ENCODE results near the gene OXT. TPM values are rescaled to one million over a fixed set of nuclear protein-coding genes. Genes with fewer than 3 reads are reported as not detected.
A peak's percentile ranks its signal among the peaks of the same experiment; 100 is the strongest.

The OXT gene
- total and polyA plus RNA-seq, 5 donors, result 0.50 TPM; not detected in 4

DNA sequence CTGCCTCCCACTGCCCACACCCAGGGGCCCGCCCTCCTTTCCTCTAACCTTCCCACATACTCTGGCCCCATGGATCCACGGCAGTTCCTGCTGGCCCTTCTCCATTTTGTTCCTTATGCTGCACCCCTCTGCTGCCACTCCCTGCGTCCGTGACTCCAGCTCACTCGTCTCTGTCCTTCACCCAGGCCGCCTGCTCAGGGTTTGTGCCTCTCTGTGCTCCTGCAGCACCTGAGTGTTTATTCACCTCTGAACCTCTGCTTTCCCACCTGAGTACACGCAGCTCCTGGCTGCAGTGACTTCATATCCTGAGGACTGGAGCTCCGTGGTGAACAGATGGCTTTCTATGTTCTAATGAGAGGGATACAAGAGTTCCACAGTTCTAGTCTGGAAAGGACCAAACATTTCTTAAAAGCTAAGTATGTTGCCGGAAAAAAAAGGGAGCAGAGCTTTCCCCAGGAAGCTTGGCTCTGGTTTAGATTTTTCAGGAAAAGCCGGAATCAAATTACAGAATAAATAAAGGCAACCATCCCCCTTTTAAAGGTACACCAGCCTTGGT, 29.5 kb upstream of the OXT start:
- intact Hi-C loops (cut with DNase I), result no loop called here
- Histone ChIP-seq H3K27me3 (ENCODE audit: control insufficient read depth, insufficient read depth) (no peaks in the 10 kb centered on the region), H3K9me3 (ENCODE audit: control insufficient read depth, low read length) (no peaks in the 10 kb centered on the region), H3K27ac (ENCODE audit: low read length) (no peak overlapping the region), H3K4me3 (ENCODE audit: low read length) (no peak overlapping the region), H3K4me1 (ENCODE audit: control insufficient read depth, insufficient read depth, low read length) (peaks cover 2% of the 10 kb centered on the region)
- 40% methylated on average over 10 of the region's 10 CpGs for WGBS
- ATAC-seq, result no peak
- no peak for DNase-seq

DNA sequence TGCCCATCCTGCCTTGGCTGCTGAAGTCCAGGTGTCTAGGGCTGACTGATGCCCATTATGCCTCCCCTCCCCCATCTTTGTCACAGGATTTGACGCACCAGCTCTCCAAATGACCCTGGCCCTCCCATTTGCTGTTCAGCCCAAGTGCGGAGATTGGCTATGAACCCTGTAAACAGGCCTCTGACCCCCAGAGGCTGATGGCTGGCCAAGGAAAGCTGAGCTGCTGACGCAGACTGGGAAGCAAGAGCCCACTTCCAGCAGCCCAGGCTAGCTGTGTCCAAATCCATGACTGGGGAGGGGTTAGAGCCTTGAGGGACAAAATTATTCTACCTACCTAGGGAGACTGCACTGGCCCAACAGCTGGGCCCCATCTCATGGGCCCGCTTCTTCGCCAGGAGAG, 28.8 kb upstream of the OXT start:
- ATAC-seq, result peak; percentile 8 to 50

GRCh38 chr20:3043322-3043721, 28.1 kb upstream of the OXT start, which contains the start of gene GNRH2:
TSS of gene GNRH2 (plus strand) at chr20:3043622. CDS start at chr20:3044415, 793 bp downstream.
- 78% methylated on average over 3 of the region's 3 CpGs for WGBS
- Histone ChIP-seq H3K27me3 (ENCODE audit: control insufficient read depth, insufficient read depth) (no peaks in the 10 kb centered on the region), H3K27ac (ENCODE audit: low read length) (peak within 1 kb of the TSS; percentile 66), H3K9me3 (ENCODE audit: control insufficient read depth, low read length) (no peaks in the 10 kb centered on the region), H3K4me3 (ENCODE audit: low read length) (no peak within 1 kb of the TSS), H3K4me1 (ENCODE audit: control insufficient read depth, insufficient read depth, low read length) (peaks cover 2% of the 10 kb centered on the region)
- ATAC-seq (no peak), DNase-seq (no peak)
- intact Hi-C loops (cut with DNase I), result no loop called here

More for the DNA sequence above, 28.8 kb upstream of the OXT start:
- DNase-seq, result peak; percentile 74 to 92 (median 91)
- H3K27me3 ChIP-seq (ENCODE audit: control insufficient read depth, insufficient read depth), result no peaks in the 10 kb centered on the region
- H3K9me3 ChIP-seq (ENCODE audit: control insufficient read depth, low read length), result no peaks in the 10 kb centered on the region
- H3K4me3 ChIP-seq (ENCODE audit: low read length), result no peak overlapping the region
- H3K27ac ChIP-seq (ENCODE audit: low read length), result peak overlapping the region; percentile 66
- intact Hi-C loops (cut with DNase I), result no loop called here
- 67% methylated on average over 5 of the region's 5 CpGs for WGBS
- peaks cover 2% of the 10 kb centered on the region for H3K4me1 ChIP-seq (ENCODE audit: control insufficient read depth, insufficient read depth, low read length)

DNA sequence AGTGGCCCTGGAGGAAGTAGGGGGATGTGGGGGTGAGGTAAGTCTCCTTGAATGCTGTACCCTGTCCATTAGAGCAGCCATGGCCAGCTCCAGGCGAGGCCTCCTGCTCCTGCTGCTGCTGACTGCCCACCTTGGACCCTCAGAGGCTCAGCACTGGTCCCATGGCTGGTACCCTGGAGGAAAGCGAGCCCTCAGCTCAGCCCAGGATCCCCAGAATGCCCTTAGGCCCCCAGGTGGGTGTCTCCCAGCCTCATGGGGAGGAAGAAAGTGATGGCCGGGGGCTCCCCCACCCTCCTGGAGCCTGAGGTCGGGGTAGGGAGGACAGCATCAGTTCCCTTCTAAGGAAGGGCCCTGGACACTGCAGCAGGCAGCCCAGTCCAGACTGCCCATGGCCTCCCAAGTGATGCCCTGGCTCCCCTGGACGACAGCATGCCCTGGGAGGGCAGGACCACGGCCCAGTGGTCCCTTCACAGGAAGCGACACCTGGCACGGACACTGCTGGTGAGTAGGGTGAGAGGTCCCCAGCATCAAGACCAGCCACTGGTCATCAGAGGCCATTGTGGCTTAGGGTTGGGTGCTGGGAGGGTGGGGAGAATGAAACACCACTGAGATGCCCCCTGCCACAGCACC, 27.0 kb upstream of the OXT start:
- H3K27ac ChIP-seq (ENCODE audit: low read length), result peak overlapping the region; percentile 74
- H3K4me3 ChIP-seq (ENCODE audit: low read length), result no peak overlapping the region
- no peaks in the 10 kb centered on the region for H3K9me3 ChIP-seq (ENCODE audit: control insufficient read depth, low read length)
- DNase-seq (peak in 2 of 3 donors; percentile 57 to 67), ATAC-seq (no peak)
- peaks cover 2% of the 10 kb centered on the region for H3K4me1 ChIP-seq (ENCODE audit: control insufficient read depth, insufficient read depth, low read length)
- H3K27me3 ChIP-seq (ENCODE audit: control insufficient read depth, insufficient read depth), result no peaks in the 10 kb centered on the region
- 94% methylated on average over 8 of the region's 8 CpGs for WGBS
- intact Hi-C loops (cut with DNase I), result no loop called here

- no peaks in the 10 kb centered on the region for H3K9me3 ChIP-seq (ENCODE audit: control insufficient read depth, low read length)
- peak overlapping the region; percentile 71 for H3K4me3 ChIP-seq (ENCODE audit: low read length)
- peaks cover 2% of the 10 kb centered on the region for H3K4me1 ChIP-seq (ENCODE audit: control insufficient read depth, insufficient read depth, low read length)
- DNase-seq, result peak in 1 of 3 donors; percentile 87
- peak overlapping the region; percentile 74 for H3K27ac ChIP-seq (ENCODE audit: low read length)
- intact Hi-C loops (cut with DNase I), result no loop called here
- no peaks in the 10 kb centered on the region for H3K27me3 ChIP-seq (ENCODE audit: control insufficient read depth, insufficient read depth)
- WGBS, result 3% methylated on average over 24 of the region's 24 CpGs
- peak; percentile 78 to 80 for ATAC-seq
Measured at GRCh38 chr20:3045042-3045815, 26.2 kb upstream of the OXT start.

GRCh38 chr20:3045816-3046676, 25.4 kb upstream of the OXT start, which contains the start of gene MRPS26:
TSS of gene MRPS26 (plus strand) at chr20:3046052. CDS start at chr20:3046069, 17 bp downstream.
- peak within 1 kb of the TSS; percentile 74 for H3K27ac ChIP-seq (ENCODE audit: low read length)
- peak; percentile 93 to 97 (median 97) for DNase-seq
- H3K4me3 ChIP-seq (ENCODE audit: low read length), result peak within 1 kb of the TSS; percentile 71
- under 1% methylated on average over 104 of the region's 104 CpGs for WGBS
- intact Hi-C loops (cut with DNase I), result no loop called here
- peak; percentile 94 to 95 for ATAC-seq
- H3K9me3 ChIP-seq (ENCODE audit: control insufficient read depth, low read length), result no peaks in the 10 kb centered on the region
- peaks cover 2% of the 10 kb centered on the region for H3K4me1 ChIP-seq (ENCODE audit: control insufficient read depth, insufficient read depth, low read length)
- no peaks in the 10 kb centered on the region for H3K27me3 ChIP-seq (ENCODE audit: control insufficient read depth, insufficient read depth)

GRCh38 chr20:3046677-3047462, 24.6 kb upstream of the OXT start:
- ATAC-seq (no peak), DNase-seq (peak in 1 of 3 donors; percentile 68)
- peak overlapping the region; percentile 71 for H3K4me3 ChIP-seq (ENCODE audit: low read length)
- no peak overlapping the region for H3K27ac ChIP-seq (ENCODE audit: low read length)
- intact Hi-C loops (cut with DNase I), result no loop called here
- WGBS, result 43% methylated on average over 39 of the region's 39 CpGs
- H3K4me1 ChIP-seq (ENCODE audit: control insufficient read depth, insufficient read depth, low read length), result peaks cover 2% of the 10 kb centered on the region
- no peaks in the 10 kb centered on the region for H3K27me3 ChIP-seq (ENCODE audit: control insufficient read depth, insufficient read depth)
- H3K9me3 ChIP-seq (ENCODE audit: control insufficient read depth, low read length), result no peaks in the 10 kb centered on the region

DNA sequence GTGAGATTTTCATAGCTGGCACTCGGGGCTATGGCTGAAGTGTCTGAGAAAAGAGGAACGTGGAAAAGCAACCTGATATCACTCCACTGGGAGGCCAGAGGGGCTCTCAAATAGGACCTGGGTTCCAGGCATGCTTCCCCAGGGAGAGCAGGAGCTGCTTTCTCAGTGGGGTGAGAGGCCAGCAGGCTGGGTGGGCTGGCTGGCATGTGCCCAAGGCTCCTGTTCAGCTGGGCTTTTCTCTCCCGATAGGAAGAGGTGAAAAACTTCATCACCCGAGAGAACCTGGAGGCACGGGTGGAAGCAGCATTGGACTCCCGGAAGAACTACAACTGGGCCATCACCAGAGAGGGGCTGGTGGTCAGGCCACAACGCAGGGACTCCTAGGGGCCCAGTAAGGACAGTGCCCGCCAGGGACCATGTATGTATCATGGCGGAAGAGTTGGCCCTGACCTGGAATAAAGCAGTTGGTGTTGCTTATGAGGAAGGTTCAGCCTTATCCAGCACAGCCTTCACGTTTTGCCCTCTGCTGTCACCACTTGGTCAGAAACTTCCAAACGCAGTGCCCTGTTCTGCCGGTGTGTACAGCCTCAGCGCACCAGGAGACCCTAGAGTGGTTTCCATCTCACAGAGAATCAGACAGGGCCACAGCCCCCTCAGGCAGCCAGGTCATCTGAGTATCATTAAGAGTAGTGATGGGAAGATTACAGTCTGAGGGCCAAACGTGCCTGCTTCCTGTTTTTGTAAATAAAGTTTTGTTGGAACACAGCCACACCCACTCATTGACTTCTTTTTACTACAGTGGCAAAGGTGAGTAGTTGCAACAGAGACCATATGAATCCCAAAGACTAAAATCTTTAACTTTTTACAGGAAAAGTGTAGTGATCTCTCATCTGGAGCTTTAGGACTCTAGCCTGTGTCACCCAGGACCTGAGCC, 23.7 kb upstream of the OXT start:
- no peak overlapping the region for H3K4me3 ChIP-seq (ENCODE audit: low read length)
- intact Hi-C loops (cut with DNase I), result no loop called here
- H3K27ac ChIP-seq (ENCODE audit: low read length), result no peak overlapping the region
- no peak for ATAC-seq
- DNase-seq, result peak in 2 of 3 donors; percentile 26 to 61
- WGBS, result 82% methylated on average over 14 of the region's 14 CpGs
- no peaks in the 10 kb centered on the region for H3K27me3 ChIP-seq (ENCODE audit: control insufficient read depth, insufficient read depth)
- no peaks in the 10 kb centered on the region for H3K9me3 ChIP-seq (ENCODE audit: control insufficient read depth, low read length)
- peaks cover 2% of the 10 kb centered on the region for H3K4me1 ChIP-seq (ENCODE audit: control insufficient read depth, insufficient read depth, low read length)

GRCh38 chr20:3051385-3052019, 19.9 kb upstream of the OXT start:
- ATAC-seq, result no peak
- Histone ChIP-seq H3K27me3 (ENCODE audit: control insufficient read depth, insufficient read depth) (no peaks in the 10 kb centered on the region), H3K4me3 (ENCODE audit: low read length) (no peak overlapping the region), H3K27ac (ENCODE audit: low read length) (no peak overlapping the region), H3K9me3 (ENCODE audit: control insufficient read depth, low read length) (no peaks in the 10 kb centered on the region), H3K4me1 (ENCODE audit: control insufficient read depth, insufficient read depth, low read length) (no peaks in the 10 kb centered on the region)
- 71% methylated on average over 7 of the region's 7 CpGs for WGBS
- DNase-seq, result no peak
- intact Hi-C loops (cut with DNase I), result loop anchor here (5.0 to 10.0 kb wide), 5 partner anchors 61 to 273 kb away; no protein-coding TSS in a partner anchor

All from right cardiac atrium (tissue), 5 donors.